NCI-H2171 (cell line): ENCODE measurements around the gene MRPS12.

Experiments used
- DNase-seq: peaks from one replicate; lab custom pipeline; 2025; lab: John Stamatoyannopoulos, UW

The MRPS12 gene

DNA sequence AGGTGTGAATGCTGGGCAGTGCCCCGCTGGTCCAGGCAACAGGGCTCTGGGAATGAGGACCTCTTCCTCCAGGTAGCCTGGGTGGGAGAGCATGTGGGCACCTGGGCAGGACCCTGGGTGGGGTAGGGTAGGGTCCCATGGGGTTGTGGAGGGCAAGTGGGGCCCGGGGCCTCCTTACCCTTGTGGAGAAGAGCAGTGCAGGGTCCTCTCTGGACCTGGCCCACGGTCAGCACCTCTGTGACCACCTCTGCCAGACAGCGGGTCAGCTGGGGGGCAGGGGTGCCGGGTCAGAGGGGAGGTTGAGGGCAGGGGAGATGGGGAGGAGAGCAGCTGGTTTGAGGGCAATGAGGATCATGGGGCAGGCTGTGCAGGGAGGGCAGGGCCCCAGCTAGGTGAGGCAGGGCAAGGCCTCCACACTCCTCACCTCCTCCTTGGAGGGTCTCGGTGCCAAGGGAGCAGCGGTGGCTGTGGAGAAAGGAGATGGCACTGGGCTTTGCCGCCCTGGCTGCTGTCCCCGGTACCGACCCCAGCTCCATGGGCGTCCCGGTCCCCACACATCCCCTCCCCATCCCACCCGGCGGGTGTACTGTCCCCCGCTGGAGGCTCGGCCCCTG lies 19.2 kb upstream of the MRPS12 start:
- no peak for DNase-seq

DNA sequence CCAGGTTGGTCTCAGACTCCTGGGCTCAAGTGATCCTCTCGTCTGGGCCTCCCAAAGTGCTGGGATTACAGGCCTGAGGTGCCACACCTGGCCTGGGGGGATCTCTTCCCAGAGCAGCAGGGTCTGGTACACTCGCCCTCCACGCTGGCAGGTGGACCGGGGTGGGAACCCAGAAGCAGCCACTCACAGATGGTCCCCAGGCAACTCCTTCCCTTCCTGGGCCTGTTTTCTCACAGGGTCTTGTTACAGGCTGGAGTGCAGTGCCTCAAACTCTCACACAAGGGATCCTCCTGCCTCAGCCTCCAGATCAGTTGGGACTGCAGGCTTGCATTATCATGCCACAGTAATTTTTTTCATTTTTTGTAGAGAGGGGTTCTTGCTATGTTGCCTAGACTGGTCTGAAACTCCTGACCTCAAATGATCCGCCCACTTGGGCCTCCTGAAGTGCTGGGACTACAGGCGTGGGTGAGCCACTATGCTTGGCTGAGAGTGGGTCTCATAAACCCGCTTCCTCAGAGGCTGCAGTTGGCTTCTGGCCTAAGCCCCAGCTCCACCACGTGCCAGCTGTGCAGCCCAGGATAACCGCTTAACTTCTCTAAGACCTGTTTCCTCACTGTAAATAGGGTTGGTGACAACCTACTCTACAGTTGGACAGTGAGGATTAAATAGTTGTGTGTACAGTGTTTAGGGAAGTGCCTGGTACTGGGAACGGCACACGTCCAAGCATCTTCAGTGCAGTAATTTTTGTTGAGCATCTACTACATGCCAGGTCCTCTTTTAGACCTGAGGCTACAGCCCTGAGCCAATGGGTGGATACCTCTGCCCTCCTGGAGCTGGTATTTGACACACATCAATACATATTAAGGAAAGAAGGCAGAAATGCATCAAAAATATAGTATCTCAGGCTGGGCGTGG lies 17.9 kb upstream of the MRPS12 start:
- DNase-seq = peak; percentile 7

DNA sequence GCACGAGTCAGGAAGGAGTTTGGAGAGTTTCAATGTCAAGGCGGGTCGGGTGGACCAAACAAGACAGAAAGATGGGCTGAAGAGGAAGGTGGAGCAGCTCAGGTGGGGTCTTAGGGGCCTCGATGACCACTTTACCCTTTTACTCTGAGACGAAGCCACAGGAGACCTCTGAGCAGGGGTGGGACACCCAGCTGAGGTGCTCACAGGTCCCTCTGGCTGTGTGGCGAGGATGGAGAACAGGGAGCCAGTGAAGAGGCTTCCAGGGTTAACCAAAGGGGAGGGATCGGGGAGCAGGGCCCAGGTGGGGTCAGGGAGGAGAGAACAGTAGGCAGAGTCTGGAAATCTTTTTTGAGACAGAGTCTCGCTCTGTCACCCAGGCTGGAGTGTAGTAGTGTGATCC lies 16.8 kb upstream of the MRPS12 start:
- no peak for DNase-seq

DNA sequence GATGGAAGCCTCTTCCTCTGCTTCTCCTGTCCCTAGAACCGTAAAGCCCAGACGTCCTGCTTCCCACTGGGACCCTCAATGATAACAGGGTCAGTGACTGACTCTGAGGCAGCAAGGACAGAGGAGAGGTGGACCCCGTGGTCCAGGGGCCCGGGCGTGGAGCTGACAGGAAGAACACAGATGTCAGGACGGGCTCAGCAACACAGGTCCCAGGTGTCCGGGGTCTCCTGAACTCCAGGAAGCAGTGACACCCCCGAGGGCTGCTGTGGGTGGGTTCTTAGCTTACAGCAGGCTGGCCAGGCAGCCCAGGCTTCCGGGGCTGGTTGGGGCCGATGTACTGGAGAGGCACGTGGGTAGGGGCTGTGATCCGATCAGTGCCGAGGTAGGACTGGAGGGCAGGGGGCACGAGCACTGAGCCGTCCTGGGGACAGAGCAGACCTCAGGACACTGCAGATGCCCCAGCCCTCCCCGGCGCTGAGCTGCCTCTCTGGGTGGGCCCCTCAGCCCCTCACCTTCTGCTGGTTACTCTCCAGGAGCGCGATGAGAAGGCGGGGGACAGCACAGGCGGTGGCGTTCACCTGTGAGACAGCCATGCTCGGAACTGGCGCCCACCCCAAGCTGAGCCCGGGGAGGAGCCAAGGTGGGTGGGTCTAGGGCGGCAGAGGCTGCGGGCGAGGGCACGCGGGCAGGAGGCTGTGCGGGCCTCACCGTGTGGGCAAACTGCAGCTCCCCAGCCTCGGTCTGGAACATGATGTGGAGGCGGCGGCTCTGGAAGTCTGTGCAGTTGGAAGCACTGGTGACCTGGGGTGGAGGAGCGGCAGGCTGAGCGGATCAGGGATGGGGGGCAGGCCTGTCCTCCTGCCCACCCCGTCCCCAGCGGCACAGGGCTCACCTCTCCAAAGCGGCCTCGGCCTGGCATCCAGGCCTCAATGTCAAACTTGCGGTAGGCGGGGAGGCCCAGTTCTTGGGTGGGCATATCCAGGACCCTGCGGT lies 15.1 kb upstream of the MRPS12 start:
- DNase-seq = no peak

DNA sequence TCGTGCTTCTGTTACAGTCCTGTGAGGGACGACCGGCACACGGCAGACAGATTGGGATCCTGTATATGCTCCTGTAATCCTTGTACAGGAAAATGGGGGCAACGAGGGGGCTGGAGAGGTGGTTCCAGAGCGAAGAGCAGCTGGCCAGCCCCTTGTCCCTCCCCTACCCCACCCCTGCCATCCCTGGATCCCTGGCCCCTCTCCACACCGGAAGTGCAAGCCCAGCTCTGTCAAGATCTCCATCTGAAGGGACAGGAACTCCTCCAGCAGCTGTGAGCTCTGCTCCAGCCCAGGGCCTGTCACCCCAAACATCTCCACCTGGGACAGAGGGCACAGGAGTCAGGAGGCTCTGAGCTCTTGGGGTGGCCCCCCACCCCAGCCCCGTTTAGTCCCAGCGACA lies 13.2 kb upstream of the MRPS12 start:
- DNase-seq = no peak

DNA sequence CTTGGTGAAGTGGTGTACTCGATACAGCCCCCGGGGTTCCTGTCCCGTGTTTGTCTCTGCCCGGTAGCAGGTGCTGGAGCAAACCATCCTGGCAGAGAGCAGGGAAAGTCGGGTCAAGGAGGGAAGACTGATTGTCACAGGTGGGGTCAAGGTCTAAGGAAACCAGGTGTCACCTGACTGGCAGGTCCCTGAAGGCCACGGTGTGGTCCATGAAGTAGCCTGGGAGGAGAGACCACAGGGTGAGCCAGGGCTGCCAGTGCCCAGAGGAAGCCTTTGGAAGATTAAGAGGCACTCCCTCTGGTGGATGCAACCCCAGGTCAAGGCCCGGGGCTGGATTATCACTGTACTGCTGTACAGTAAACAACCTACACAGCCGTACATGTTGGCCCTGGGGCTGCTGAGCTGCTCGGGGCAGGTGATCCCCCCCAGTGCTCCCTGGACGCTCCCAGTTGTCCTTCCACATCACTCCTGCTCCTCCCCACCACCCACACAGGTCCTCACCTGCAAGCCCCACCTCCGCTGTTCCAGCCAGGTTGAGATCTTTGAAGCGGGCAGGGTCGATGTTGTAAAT lies 12.7 kb upstream of the MRPS12 start:
- no peak for DNase-seq

DNA sequence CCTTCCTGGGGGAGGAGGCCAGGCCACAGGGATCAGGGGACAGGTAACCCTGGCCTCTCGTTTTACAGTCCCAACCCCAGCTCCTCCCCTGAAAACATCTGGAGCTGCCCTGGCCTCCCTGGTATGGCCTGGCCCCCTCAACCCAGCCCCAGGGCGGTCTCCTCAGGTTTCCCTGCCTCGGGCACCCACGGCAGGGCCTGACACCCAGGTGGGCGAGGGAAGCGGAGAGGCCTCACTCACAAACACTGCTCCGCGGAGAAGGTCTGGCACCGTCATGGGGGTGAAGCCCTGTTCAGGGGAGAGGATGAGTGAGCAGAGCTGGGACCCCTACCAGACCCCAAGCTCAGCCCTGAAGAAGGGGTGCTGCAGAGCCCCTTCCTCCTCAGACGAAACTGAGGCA lies 12.2 kb upstream of the MRPS12 start:
- DNase-seq = no peak

DNA sequence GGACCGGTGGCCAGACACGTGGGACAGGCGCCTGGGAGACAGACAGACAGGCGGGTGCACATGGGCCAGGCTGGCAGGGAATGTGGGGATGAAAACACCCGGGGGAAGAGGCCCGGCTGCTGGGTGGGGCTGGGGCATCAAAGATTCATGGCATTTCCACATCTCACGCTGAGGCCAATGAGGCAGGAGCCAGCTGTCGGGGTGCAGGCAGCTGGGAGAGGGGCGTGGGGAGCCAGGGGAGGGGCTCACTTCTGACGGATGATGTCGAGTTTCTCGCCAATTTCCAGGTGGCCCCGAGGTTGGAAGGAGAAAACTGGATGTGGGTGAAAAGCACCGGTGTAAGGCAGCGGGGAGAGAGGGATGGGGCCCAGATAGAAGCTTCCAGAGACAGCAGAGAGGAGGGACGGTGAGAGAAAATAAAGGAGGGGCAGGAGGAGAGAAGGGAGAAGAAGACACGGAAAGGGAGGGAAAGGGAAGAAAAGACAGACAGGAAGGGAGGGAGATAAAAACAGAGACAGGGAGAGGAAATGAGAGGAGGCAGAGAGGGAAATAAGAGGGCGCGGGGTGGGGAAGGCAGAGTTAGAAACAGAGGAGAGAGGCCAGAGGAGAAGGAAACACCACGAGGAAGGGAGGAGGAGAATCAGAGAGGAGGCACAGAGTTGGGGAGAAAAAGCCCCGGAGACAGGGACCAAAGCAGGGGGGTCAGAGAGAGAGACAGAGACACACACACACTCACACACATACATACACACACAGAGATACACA lies 10.7 kb upstream of the MRPS12 start:
- no peak for DNase-seq

DNA sequence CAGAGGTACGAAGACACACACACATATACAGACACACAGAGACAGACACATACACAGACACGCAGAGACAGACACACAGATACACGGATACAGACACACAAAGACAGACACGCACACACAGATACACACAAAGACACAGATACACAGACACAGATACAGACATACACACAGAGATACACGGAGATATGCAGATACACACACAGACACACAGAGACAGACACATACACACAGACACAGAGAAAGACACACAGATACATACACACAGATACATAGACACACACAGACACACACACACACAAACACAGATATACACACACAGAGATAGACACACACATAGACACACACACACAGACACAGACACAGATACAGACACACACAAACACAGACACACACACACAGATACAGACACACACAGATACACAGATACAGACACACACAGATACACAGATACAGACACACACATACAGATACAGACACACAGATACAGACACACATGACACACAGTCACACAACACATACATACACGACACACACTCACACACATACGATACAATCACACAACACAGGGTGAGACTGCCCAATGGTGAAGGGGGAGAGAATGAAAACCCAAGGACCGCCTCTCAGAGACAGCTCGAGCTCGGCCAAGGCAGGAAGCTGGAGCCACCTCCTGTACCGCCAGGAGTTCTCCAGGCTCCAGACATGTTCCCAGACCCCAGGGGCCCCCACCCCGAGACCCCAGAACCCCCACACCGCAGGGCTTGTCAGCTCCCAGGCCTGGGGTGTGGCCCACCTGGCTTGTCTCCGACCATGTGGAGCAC lies 9.9 kb upstream of the MRPS12 start:
- no peak for DNase-seq

DNA sequence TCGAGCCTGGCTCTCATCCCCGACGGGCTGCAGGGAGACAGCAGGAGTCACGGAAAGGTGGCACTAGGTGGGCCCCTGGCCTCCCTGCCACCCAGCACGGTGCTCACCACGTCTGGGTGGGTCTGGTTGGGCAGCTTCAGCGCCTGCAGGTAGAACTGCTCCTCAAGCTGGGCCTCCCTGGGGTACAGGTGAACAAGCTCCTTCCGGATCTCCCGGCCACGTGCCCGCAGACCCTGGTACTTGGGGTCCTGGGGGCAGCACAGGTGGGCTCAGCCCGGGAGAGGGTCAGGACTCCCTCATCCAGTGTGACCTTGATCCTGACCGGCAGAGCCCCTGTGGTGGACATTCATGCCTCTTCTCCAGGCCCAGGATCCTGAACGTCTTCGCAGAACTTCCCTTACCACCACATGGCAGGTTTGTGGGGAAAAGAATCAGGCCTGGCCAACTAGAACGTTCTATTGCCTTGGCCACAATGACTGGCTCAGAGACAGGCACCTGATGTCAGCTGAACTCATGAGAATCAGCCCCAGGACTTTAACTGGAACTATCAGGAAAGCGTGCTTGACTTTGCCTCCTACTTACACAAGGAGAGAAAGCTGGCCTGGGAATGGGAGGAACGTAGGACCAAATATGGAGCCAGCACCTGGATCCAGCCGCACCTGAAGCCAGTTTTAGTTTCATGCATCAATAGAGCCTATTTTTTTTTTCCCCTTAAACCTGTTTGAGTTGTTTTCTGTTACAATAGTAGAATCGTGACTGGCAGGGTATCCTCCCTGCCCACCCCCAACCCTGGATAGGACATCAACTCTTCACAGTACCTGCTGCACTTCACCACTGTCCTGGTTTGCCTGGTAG lies 9.1 kb upstream of the MRPS12 start:
- no peak for DNase-seq

DNA sequence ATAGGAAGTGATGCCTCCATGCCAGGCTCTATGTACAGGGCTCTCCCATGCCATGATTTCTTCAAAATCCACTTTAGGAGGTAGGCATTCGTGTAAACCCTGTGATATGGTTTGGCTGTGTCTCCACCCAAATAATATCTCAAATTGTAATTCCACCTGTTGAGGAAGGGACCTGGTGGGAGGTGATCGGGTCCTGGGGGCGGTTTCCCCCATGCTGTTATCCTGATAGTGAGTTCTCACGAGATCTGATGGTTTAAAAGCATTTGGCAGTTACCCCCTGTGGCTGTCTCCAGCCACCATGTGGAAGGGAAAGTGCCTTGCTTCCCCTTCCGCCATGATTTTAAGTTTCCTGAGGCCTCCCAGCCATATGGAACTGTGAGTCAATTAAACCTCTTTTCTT lies 8.3 kb upstream of the MRPS12 start:
- DNase-seq = no peak

DNA sequence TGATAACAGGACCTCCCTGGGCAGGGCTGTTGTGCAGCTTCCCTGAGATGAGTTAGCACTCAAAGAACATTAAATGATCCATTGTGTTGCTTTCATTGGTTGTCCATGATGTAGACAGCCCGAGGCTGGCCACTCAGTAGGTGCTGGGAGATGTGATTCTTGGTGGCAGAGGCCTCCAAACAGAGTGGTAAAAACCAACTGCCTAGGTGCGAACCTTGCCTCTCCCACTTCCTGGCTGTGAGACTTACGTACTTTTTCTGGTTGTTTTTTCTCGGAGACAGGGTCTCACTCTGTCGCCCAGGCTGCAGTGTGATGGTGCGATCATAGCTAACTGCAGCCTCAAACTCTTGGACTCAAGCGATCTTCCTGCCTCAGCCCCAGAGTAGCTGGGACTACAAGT lies 6.4 kb upstream of the MRPS12 start:
- no peak for DNase-seq

DNA sequence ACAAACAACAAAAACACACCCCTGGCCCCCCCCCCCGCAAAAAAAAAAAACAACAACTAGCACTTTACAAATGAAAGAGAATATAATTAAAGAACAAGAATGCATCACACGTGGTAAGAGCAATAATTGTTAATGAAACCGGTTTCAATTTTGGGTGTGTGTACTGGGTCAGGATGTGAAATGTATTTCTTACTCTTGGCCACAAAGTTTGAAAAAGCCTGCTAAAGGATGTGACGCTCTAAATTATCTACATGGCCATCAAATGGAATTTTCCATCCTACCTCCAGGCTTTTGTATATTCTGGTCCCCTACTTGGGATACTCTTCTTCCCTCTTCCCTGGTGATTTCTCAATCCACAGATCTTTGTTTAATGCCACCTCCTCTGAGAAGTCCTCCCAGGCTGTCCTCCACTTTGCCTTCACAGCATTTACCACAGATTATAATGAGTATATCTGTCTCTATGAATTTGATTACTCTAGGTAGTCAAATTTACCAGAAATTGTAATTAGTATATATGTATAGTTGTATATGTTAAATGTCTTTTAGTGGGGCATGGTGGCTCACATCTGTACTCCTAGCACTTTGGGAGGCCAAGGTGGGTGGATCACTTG lies 2.2 kb upstream of the MRPS12 start:
- no peak for DNase-seq

DNA sequence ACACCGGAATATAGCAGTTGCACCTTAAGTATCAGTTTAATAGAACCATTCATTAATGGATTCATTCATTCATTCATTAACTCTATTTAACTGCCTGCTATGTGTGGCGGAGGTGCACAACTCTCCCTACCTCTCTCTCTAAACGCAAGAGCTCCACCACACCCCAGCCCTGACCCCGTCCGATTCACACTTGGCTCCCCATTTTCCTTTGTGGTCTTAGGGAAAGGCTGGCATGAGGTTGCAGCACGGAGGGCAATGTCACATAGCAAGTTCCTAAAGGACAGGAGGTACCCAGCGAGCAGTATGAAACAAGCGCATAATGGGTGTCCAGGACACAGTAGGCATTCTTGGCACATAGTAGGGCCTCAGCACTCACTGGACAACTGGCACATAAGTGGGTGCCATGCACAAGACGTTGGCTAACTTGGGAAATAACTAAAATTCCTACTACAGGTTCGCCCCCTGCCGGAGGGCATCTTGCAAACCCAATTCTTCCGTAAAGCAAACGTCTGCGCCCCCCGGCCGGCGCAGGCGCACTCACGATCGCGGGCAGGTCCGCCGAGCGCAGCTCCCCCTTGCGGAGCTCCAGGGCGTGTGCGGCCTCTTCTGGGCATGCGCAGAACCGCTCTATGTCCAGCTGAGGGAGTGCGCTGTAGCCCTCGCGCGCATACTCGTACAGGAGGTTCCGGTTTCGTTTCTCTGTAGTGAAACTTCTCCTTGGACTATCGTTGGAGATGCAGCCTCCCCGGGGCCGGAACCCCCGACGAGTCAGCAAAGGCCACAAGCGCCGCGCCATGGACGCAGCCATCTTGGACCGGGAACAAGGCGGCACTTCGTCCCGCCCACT lies 592 bp upstream of the MRPS12 start, which contains the start of gene SARS2:
SARS2 (minus strand) TSS at position 835 of the 847 bp plus-strand sequence; CDS start at position 808, 27 bp downstream.
- peak; percentile 92 for DNase-seq

DNA sequence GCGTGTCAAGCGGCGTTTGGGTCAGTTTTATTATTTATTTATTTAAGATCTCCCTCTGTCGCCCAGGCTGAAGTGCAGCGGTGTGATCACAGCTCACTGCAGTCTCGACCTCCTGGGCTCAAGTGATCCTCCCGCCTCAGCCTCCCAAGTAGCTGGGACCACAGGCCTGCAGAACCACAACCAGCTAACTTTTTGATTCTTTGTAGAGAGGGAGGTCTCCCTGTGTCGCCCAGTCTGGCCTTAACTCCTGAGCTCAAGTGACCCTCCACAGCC lies 713 bp downstream of the MRPS12 start:
- DNase-seq = no peak

DNA sequence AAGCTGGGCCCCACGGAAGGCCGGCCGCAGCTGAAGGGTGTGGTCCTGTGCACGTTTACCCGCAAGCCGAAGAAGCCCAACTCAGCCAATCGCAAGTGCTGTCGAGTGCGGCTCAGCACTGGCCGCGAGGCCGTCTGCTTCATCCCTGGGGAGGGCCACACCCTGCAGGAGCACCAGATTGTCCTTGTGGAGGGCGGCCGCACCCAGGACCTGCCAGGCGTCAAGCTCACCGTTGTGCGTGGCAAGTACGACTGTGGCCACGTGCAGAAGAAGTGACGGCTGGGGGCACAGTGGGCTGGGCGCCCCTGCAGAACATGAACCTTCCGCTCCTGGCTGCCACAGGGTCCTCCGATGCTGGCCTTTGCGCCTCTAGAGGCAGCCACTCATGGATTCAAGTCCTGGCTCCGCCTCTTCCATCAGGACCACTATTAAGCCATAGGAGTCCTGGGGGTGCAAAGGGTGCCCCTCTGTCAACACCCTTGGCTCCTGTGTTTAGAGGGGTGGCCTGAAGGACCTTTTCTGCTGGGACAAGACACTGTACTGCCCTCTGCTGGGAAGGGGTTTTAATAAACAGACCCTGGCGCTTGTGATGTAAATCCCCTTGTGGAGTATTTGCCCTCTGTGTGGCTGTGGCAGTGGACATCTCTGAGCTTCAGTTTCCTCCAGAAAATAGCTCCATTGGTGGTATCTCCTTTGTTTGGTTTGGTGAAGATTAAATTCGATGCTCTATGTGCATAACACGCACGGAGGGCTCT lies 1.9 kb downstream of the MRPS12 start:
- DNase-seq = no peak

DNA sequence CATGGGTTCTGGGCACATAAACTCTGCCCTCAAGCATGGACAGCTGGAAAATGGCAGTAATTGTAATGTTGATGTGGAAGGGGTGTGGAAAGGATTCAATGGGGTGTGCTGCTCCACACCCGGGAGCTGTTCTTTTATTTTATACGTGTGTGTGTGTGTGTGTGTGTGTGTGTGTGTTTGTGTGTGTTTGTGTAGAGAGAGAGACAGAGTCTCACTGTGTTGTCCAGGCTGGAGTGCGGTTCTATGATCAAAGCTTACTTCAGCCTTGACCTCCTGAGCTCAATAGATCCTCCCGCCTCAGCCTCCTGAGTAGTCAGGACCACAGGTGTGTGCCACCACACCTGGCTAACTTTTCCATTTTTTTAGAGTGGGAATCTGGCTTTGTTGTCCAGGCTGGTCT lies 2.8 kb downstream of the MRPS12 start:
- DNase-seq = no peak
